ENCODE measurements around the gene PTTG2.
A peak's percentile ranks its signal among the peaks of the same experiment; 100 is the strongest.
"Not testable (repeated sequence)": the region's sequence is repeated elsewhere in the genome, so short reads cannot be mapped to it uniquely, and the experiment has no call there.

Gene PTTG2

DNA sequence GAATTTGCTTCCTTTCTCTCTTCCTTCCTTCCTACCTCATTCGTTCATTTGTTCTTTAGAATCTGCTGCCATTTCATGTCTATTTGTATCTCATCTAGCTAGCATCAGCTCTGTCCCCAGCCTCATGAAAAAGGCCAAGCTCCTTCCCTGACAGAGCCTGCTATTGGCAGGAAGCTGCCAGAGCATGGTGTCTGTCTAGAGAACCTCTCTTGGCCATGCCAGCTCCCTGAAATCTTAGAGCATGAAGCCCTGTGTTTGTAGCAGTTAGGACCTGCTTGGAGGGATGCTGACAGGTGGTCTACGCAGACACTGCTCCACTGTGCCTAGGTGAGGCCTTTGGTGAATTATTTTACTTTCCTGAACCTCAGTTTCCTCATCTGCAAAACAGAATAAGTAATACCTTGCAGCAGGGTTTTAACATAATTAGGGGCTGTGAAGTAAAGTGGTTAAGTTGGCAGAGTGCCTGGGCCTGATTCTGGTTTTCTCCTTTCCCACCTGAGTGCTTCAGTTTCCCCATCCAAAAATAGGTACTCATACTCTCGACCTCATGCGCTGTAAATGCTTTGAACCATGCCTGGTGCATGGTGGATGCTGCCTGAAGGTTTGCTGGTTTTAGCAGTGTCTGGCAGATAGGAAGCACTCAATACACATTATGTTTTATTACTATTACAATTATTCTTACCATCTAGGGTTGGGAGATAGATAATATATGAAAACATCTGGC, 4.7 kb downstream of the PTTG2 start:
- Histone ChIP-seq H3K36me3 (ENCODE audit: control insufficient read depth, insufficient read depth, low read length) (no peaks in the 10 kb centered on the region), H3K27me3 (ENCODE audit: control insufficient read depth, insufficient read depth, low read length) (no peaks in the 10 kb centered on the region), H3K4me3 (ENCODE audit: low read length) (no peak overlapping the region), H3K9ac (ENCODE audit: low read length) (no peak overlapping the region), H3K4me1 (ENCODE audit: control insufficient read depth, insufficient read depth, low read length) (peaks cover under 1% of the 10 kb centered on the region), H3K9me3 (ENCODE audit: control insufficient read depth, low read length) (no peaks in the 10 kb centered on the region)

GRCh38 chr4:37966044-37966443, 5.8 kb downstream of the PTTG2 start:
- peaks cover 8% of the 10 kb centered on the region for H3K4me1 ChIP-seq (ENCODE audit: control insufficient read depth, insufficient read depth, low read length)
- no peak overlapping the region for H3K9ac ChIP-seq (ENCODE audit: low read length)
- H3K9me3 ChIP-seq (ENCODE audit: control insufficient read depth, low read length), result no peaks in the 10 kb centered on the region
- H3K27me3 ChIP-seq (ENCODE audit: control insufficient read depth, insufficient read depth, low read length), result no peaks in the 10 kb centered on the region
- H3K36me3 ChIP-seq (ENCODE audit: control insufficient read depth, insufficient read depth, low read length), result no peaks in the 10 kb centered on the region
- no peak overlapping the region for H3K4me3 ChIP-seq (ENCODE audit: low read length)

DNA sequence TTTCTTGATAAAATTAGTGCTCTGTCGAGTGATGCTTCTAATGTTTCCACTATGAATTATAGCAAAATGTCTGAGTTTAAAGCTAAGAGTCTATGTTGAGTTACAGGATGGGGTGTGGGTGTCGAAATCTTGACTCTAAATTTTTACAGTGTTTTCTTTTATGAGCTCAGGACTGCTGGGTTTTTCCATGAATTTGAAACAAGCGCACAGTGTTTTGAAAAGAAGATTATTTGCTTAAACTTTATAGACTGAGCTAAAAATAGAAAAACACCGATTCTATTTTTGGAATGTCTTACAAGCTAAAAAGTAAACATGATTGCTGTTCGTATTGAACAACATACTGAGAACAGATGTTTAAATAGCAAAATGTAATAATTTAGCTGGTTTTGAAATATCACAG, 7.5 kb downstream of the PTTG2 start:
- Histone ChIP-seq H3K4me3 (ENCODE audit: low read length) (no peak overlapping the region), H3K36me3 (ENCODE audit: control insufficient read depth, insufficient read depth, low read length) (no peaks in the 10 kb centered on the region), H3K9ac (ENCODE audit: low read length) (no peak overlapping the region), H3K9me3 (ENCODE audit: control insufficient read depth, low read length) (no peaks in the 10 kb centered on the region), H3K4me1 (ENCODE audit: control insufficient read depth, insufficient read depth, low read length) (peaks cover 8% of the 10 kb centered on the region), H3K27me3 (ENCODE audit: control insufficient read depth, insufficient read depth, low read length) (no peaks in the 10 kb centered on the region)

- H3K4me3 ChIP-seq (ENCODE audit: low read length), result no peak overlapping the region
- H3K36me3 ChIP-seq (ENCODE audit: control insufficient read depth, insufficient read depth, low read length), result no peaks in the 10 kb centered on the region
- peaks cover 8% of the 10 kb centered on the region for H3K4me1 ChIP-seq (ENCODE audit: control insufficient read depth, insufficient read depth, low read length)
- no peaks in the 10 kb centered on the region for H3K9me3 ChIP-seq (ENCODE audit: control insufficient read depth, low read length)
- H3K9ac ChIP-seq (ENCODE audit: low read length), result no peak overlapping the region
- H3K27me3 ChIP-seq (ENCODE audit: control insufficient read depth, insufficient read depth, low read length), result no peaks in the 10 kb centered on the region
Measured at GRCh38 chr4:37968747-37969146, 8.5 kb downstream of the PTTG2 start.

DNA sequence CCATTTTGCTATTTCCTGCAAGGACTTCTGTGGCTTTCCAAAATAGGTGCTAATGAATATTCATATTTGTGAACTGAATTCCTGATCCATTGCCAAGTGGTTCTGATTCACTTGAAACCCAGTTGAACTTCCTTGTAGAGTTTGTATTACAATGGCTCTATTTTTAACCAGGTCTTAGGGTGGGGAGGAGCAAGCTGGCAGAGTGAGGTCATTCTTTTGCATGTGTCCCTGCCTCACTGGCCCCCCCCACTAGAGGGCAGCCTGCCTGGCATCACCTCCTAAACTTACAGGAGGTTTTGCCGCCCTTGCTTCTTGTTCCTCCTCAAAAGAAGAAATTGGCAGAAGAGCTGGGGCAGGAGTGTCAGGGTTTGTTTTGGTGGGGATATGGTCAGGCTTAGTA, 10.5 kb downstream of the PTTG2 start:
- Histone ChIP-seq H3K9ac (ENCODE audit: low read length) (no peak overlapping the region), H3K4me1 (ENCODE audit: control insufficient read depth, insufficient read depth, low read length) (peaks cover 8% of the 10 kb centered on the region), H3K27me3 (ENCODE audit: control insufficient read depth, insufficient read depth, low read length) (no peaks in the 10 kb centered on the region), H3K9me3 (ENCODE audit: control insufficient read depth, low read length) (no peaks in the 10 kb centered on the region), H3K4me3 (ENCODE audit: low read length) (no peak overlapping the region), H3K36me3 (ENCODE audit: control insufficient read depth, insufficient read depth, low read length) (no peaks in the 10 kb centered on the region)

GRCh38 chr4:37971202-37971601, 11.0 kb downstream of the PTTG2 start:
- no peaks in the 10 kb centered on the region for H3K36me3 ChIP-seq (ENCODE audit: control insufficient read depth, insufficient read depth, low read length)
- no peaks in the 10 kb centered on the region for H3K27me3 ChIP-seq (ENCODE audit: control insufficient read depth, insufficient read depth, low read length)
- no peak overlapping the region for H3K4me3 ChIP-seq (ENCODE audit: low read length)
- peaks cover 8% of the 10 kb centered on the region for H3K4me1 ChIP-seq (ENCODE audit: control insufficient read depth, insufficient read depth, low read length)
- H3K9me3 ChIP-seq (ENCODE audit: control insufficient read depth, low read length), result no peaks in the 10 kb centered on the region
- no peak overlapping the region for H3K9ac ChIP-seq (ENCODE audit: low read length)

DNA sequence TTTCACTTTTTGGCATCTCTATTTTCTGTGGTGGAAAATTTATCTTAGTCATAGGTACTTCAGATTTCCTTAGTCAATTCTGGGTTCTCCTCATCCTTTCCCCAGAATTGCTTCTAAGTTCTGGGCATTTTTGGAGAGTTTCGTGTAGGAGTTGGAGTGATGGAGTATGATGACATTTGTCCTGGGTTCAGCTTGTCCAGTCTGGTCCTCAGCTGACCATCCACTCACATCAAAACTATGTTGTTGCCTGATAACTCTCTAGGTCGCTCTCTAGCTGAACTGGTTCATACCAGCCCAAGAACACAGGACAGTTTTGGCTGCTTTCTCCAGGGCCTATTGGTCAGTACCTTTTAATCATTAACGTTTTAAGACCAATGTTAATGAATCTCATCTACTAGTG, 13.2 kb downstream of the PTTG2 start:
- Histone ChIP-seq H3K9me3 (ENCODE audit: control insufficient read depth, low read length) (no peaks in the 10 kb centered on the region), H3K4me3 (ENCODE audit: low read length) (no peak overlapping the region), H3K4me1 (ENCODE audit: control insufficient read depth, insufficient read depth, low read length) (peaks cover 12% of the 10 kb centered on the region), H3K27me3 (ENCODE audit: control insufficient read depth, insufficient read depth, low read length) (no peaks in the 10 kb centered on the region), H3K36me3 (ENCODE audit: control insufficient read depth, insufficient read depth, low read length) (no peaks in the 10 kb centered on the region), H3K9ac (ENCODE audit: low read length) (no peak overlapping the region)

- not testable (repeated sequence) for H3K4me1 ChIP-seq (ENCODE audit: control insufficient read depth, insufficient read depth, low read length); H3K9ac ChIP-seq (ENCODE audit: low read length); H3K27me3 ChIP-seq (ENCODE audit: control insufficient read depth, insufficient read depth, low read length); H3K4me3 ChIP-seq (ENCODE audit: low read length); H3K9me3 ChIP-seq (ENCODE audit: control insufficient read depth, low read length); H3K36me3 ChIP-seq (ENCODE audit: control insufficient read depth, insufficient read depth, low read length)
Measured at GRCh38 chr4:37975321-37975822, 15.2 kb downstream of the PTTG2 start.

GRCh38 chr4:37976507-37976906, 16.3 kb downstream of the PTTG2 start:
- Histone ChIP-seq H3K36me3 (ENCODE audit: control insufficient read depth, insufficient read depth, low read length) (no peaks in the 10 kb centered on the region), H3K4me1 (ENCODE audit: control insufficient read depth, insufficient read depth, low read length) (peaks cover 5% of the 10 kb centered on the region), H3K9ac (ENCODE audit: low read length) (peak overlapping the region; percentile 87), H3K9me3 (ENCODE audit: control insufficient read depth, low read length) (no peaks in the 10 kb centered on the region), H3K27me3 (ENCODE audit: control insufficient read depth, insufficient read depth, low read length) (no peaks in the 10 kb centered on the region), H3K4me3 (ENCODE audit: low read length) (peak overlapping the region; percentile 19)

GRCh38 chr4:37976991-37977470, 16.8 kb downstream of the PTTG2 start:
- no peaks in the 10 kb centered on the region for H3K27me3 ChIP-seq (ENCODE audit: control insufficient read depth, insufficient read depth, low read length)
- no peaks in the 10 kb centered on the region for H3K36me3 ChIP-seq (ENCODE audit: control insufficient read depth, insufficient read depth, low read length)
- H3K4me1 ChIP-seq (ENCODE audit: control insufficient read depth, insufficient read depth, low read length), result peaks cover 5% of the 10 kb centered on the region
- H3K9me3 ChIP-seq (ENCODE audit: control insufficient read depth, low read length), result no peaks in the 10 kb centered on the region
- peak overlapping the region; percentile 87 for H3K9ac ChIP-seq (ENCODE audit: low read length)
- H3K4me3 ChIP-seq (ENCODE audit: low read length), result peak overlapping the region; percentile 19

DNA sequence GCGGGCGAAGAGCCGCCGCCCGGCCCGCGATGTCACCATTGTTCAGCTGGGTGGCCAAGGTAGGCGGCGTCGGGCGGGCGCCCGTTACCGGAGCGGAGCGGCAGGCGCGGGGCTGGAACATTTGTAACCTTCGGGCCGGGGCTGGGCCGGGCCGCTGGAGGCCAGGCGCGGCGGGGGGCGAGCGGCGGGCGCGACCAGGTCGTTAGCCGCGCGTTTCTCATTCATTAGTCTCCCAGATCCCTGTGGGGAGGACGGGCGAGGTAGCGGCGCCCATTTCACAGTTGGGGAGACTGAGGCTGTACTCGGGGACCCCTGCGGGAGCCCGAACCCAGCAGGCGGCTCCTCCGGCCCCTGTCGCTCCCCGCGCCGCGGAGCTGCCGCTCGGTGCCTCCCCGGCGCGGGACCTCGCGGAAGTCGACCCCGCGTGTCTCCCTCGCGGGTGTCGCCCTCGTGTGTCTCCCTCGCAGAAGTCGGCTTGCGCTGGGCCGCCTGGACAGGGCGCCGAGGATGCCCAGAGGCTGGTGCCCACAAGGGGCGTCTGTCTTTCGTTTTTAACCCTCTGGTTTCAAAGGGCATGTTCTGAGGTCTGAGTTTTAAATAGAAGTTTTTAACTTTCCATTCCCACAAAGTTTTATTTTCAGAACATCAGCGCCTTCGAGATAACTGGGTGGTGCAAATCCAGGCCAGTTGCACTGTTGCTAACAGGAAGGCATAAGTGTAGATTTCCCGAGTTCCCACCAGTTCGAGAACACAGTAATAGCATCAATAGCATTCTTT, 17.5 kb downstream of the PTTG2 start:
- Histone ChIP-seq H3K4me1 (ENCODE audit: control insufficient read depth, insufficient read depth, low read length) (peaks cover 5% of the 10 kb centered on the region), H3K27me3 (ENCODE audit: control insufficient read depth, insufficient read depth, low read length) (no peaks in the 10 kb centered on the region), H3K4me3 (ENCODE audit: low read length) (peak overlapping the region; percentile 32), H3K9me3 (ENCODE audit: control insufficient read depth, low read length) (no peaks in the 10 kb centered on the region), H3K9ac (ENCODE audit: low read length) (peak overlapping the region; percentile 75), H3K36me3 (ENCODE audit: control insufficient read depth, insufficient read depth, low read length) (no peaks in the 10 kb centered on the region)

GRCh38 chr4:37978248-37978924, 18.2 kb downstream of the PTTG2 start:
- H3K4me1 ChIP-seq (ENCODE audit: control insufficient read depth, insufficient read depth, low read length), result peaks cover 5% of the 10 kb centered on the region
- H3K9ac ChIP-seq (ENCODE audit: low read length), result peak overlapping the region; percentile 75
- H3K36me3 ChIP-seq (ENCODE audit: control insufficient read depth, insufficient read depth, low read length), result no peaks in the 10 kb centered on the region
- no peaks in the 10 kb centered on the region for H3K9me3 ChIP-seq (ENCODE audit: control insufficient read depth, low read length)
- H3K4me3 ChIP-seq (ENCODE audit: low read length), result peak overlapping the region; percentile 32
- H3K27me3 ChIP-seq (ENCODE audit: control insufficient read depth, insufficient read depth, low read length), result no peaks in the 10 kb centered on the region
